ENCODE results near the gene BNC2.

BNC2 gene

GRCh38 chr9:16410601-16411280 is 459.7 kb downstream of the BNC2 start:
- H3K27ac ChIP-seq (ENCODE audit: low read length), result no peak overlapping the region
- no peak overlapping the region for H3K4me3 ChIP-seq (ENCODE audit: low read depth in 1 of 2, low read length in 2 of 2)
- H3K27me3 ChIP-seq (ENCODE audit: low read depth, low read length), result no peaks in the 10 kb centered on the region
- H3K36me3 ChIP-seq (ENCODE audit: control insufficient read depth in 1 of 2, insufficient read depth in 2 of 2, low read length in 2 of 2), result no peaks in the 10 kb centered on the region
- peaks cover 0 to 6% of the 10 kb centered on the region in 2 donors for H3K4me1 ChIP-seq (ENCODE audit: control insufficient read depth in 1 of 2, insufficient read depth in 2 of 2, low read length in 2 of 2)
- H3K9me3 ChIP-seq (ENCODE audit: control insufficient read depth in 1 of 2, low read length in 2 of 2), result no peaks in the 10 kb centered on the region

- H3K4me3 ChIP-seq (ENCODE audit: low read depth in 1 of 2, low read length in 2 of 2), result no peak overlapping the region
- no peaks in the 10 kb centered on the region for H3K4me1 ChIP-seq (ENCODE audit: control insufficient read depth in 1 of 2, insufficient read depth in 2 of 2, low read length in 2 of 2)
- no peaks in the 10 kb centered on the region for H3K36me3 ChIP-seq (ENCODE audit: control insufficient read depth in 1 of 2, insufficient read depth in 2 of 2, low read length in 2 of 2)
- no peak overlapping the region for H3K27ac ChIP-seq (ENCODE audit: low read length)
- H3K27me3 ChIP-seq (ENCODE audit: low read depth, low read length), result no peaks in the 10 kb centered on the region
- no peaks in the 10 kb centered on the region for H3K9me3 ChIP-seq (ENCODE audit: control insufficient read depth in 1 of 2, low read length in 2 of 2)
Observed at GRCh38 chr9:16407617-16408016, 462.9 kb downstream of the BNC2 start.

- H3K36me3 ChIP-seq (ENCODE audit: control insufficient read depth in 1 of 2, insufficient read depth in 2 of 2, low read length in 2 of 2), result no peaks in the 10 kb centered on the region
- no peak overlapping the region for H3K4me3 ChIP-seq (ENCODE audit: low read depth in 1 of 2, low read length in 2 of 2)
- H3K9me3 ChIP-seq (ENCODE audit: control insufficient read depth in 1 of 2, low read length in 2 of 2), result no peaks in the 10 kb centered on the region
- no peaks in the 10 kb centered on the region for H3K27me3 ChIP-seq (ENCODE audit: low read depth, low read length)
- H3K27ac ChIP-seq (ENCODE audit: low read length), result no peak overlapping the region
- H3K4me1 ChIP-seq (ENCODE audit: control insufficient read depth in 1 of 2, insufficient read depth in 2 of 2, low read length in 2 of 2), result no peaks in the 10 kb centered on the region
Observed at GRCh38 chr9:16406526-16407225, 463.8 kb downstream of the BNC2 start.

GRCh38 chr9:16405421-16405820 is 465.0 kb downstream of the BNC2 start:
- Histone ChIP-seq H3K27me3 (ENCODE audit: low read depth, low read length) (no peaks in the 10 kb centered on the region), H3K4me3 (ENCODE audit: low read depth in 1 of 2, low read length in 2 of 2) (no peak overlapping the region), H3K9me3 (ENCODE audit: control insufficient read depth in 1 of 2, low read length in 2 of 2) (no peaks in the 10 kb centered on the region), H3K36me3 (ENCODE audit: control insufficient read depth in 1 of 2, insufficient read depth in 2 of 2, low read length in 2 of 2) (no peaks in the 10 kb centered on the region), H3K27ac (ENCODE audit: low read length) (no peak overlapping the region), H3K4me1 (ENCODE audit: control insufficient read depth in 1 of 2, insufficient read depth in 2 of 2, low read length in 2 of 2) (no peaks in the 10 kb centered on the region)

- Histone ChIP-seq H3K4me1 (ENCODE audit: control insufficient read depth in 1 of 2, insufficient read depth in 2 of 2, low read length in 2 of 2) (peaks cover 0 to 5% of the 10 kb centered on the region in 2 donors), H3K9me3 (ENCODE audit: control insufficient read depth in 1 of 2, low read length in 2 of 2) (no peaks in the 10 kb centered on the region), H3K4me3 (ENCODE audit: low read depth in 1 of 2, low read length in 2 of 2) (no peak overlapping the region), H3K27me3 (ENCODE audit: low read depth, low read length) (no peaks in the 10 kb centered on the region), H3K27ac (ENCODE audit: low read length) (no peak overlapping the region), H3K36me3 (ENCODE audit: control insufficient read depth in 1 of 2, insufficient read depth in 2 of 2, low read length in 2 of 2) (no peaks in the 10 kb centered on the region)
Observed at GRCh38 chr9:16401701-16402100, 468.8 kb downstream of the BNC2 start.

- H3K27me3 ChIP-seq (ENCODE audit: low read depth, low read length), result no peaks in the 10 kb centered on the region
- H3K36me3 ChIP-seq (ENCODE audit: control insufficient read depth in 1 of 2, insufficient read depth in 2 of 2, low read length in 2 of 2), result no peaks in the 10 kb centered on the region
- H3K27ac ChIP-seq (ENCODE audit: low read length), result no peak overlapping the region
- H3K4me1 ChIP-seq (ENCODE audit: control insufficient read depth in 1 of 2, insufficient read depth in 2 of 2, low read length in 2 of 2), result peaks cover 0 to 5% of the 10 kb centered on the region in 2 donors
- no peaks in the 10 kb centered on the region for H3K9me3 ChIP-seq (ENCODE audit: control insufficient read depth in 1 of 2, low read length in 2 of 2)
- H3K4me3 ChIP-seq (ENCODE audit: low read depth in 1 of 2, low read length in 2 of 2), result no peak overlapping the region
Observed at GRCh38 chr9:16398691-16399090, 471.8 kb downstream of the BNC2 start.

GRCh38 chr9:16396389-16396788 is 474.1 kb downstream of the BNC2 start:
- H3K4me1 ChIP-seq (ENCODE audit: control insufficient read depth in 1 of 2, insufficient read depth in 2 of 2, low read length in 2 of 2), result peaks cover 0 to 5% of the 10 kb centered on the region in 2 donors
- no peaks in the 10 kb centered on the region for H3K27me3 ChIP-seq (ENCODE audit: low read depth, low read length)
- H3K9me3 ChIP-seq (ENCODE audit: control insufficient read depth in 1 of 2, low read length in 2 of 2), result no peaks in the 10 kb centered on the region
- no peak overlapping the region for H3K27ac ChIP-seq (ENCODE audit: low read length)
- no peaks in the 10 kb centered on the region for H3K36me3 ChIP-seq (ENCODE audit: control insufficient read depth in 1 of 2, insufficient read depth in 2 of 2, low read length in 2 of 2)
- no peak overlapping the region for H3K4me3 ChIP-seq (ENCODE audit: low read depth in 1 of 2, low read length in 2 of 2)

GRCh38 chr9:16391369-16391768 is 479.1 kb downstream of the BNC2 start:
- H3K36me3 ChIP-seq (ENCODE audit: control insufficient read depth in 1 of 2, insufficient read depth in 2 of 2, low read length in 2 of 2), result no peaks in the 10 kb centered on the region
- H3K27me3 ChIP-seq (ENCODE audit: low read depth, low read length), result no peaks in the 10 kb centered on the region

GRCh38 chr9:16387382-16387781 is 483.1 kb downstream of the BNC2 start:
- H3K9me3 ChIP-seq (ENCODE audit: control insufficient read depth in 1 of 2, low read length in 2 of 2), result no peaks in the 10 kb centered on the region

More at GRCh38 chr9:16391369-16391768, 479.1 kb downstream of the BNC2 start:
- H3K9me3 ChIP-seq (ENCODE audit: control insufficient read depth in 1 of 2, low read length in 2 of 2), result no peaks in the 10 kb centered on the region
- H3K4me1 ChIP-seq (ENCODE audit: control insufficient read depth in 1 of 2, insufficient read depth in 2 of 2, low read length in 2 of 2), result no peaks in the 10 kb centered on the region
- H3K4me3 ChIP-seq (ENCODE audit: low read depth in 1 of 2, low read length in 2 of 2), result no peak overlapping the region
- H3K27ac ChIP-seq (ENCODE audit: low read length), result no peak overlapping the region

GRCh38 chr9:16386827-16387077 is 483.7 kb downstream of the BNC2 start:
- Histone ChIP-seq H3K27me3 (ENCODE audit: low read depth, low read length) (no peaks in the 10 kb centered on the region), H3K36me3 (ENCODE audit: control insufficient read depth in 1 of 2, insufficient read depth in 2 of 2, low read length in 2 of 2) (no peaks in the 10 kb centered on the region), H3K27ac (ENCODE audit: low read length) (no peak overlapping the region), H3K9me3 (ENCODE audit: control insufficient read depth in 1 of 2, low read length in 2 of 2) (no peaks in the 10 kb centered on the region), H3K4me3 (ENCODE audit: low read depth in 1 of 2, low read length in 2 of 2) (no peak overlapping the region), H3K4me1 (ENCODE audit: control insufficient read depth in 1 of 2, insufficient read depth in 2 of 2, low read length in 2 of 2) (no peaks in the 10 kb centered on the region)

More at GRCh38 chr9:16387382-16387781, 483.1 kb downstream of the BNC2 start:
- Histone ChIP-seq H3K4me1 (ENCODE audit: control insufficient read depth in 1 of 2, insufficient read depth in 2 of 2, low read length in 2 of 2) (no peaks in the 10 kb centered on the region), H3K36me3 (ENCODE audit: control insufficient read depth in 1 of 2, insufficient read depth in 2 of 2, low read length in 2 of 2) (no peaks in the 10 kb centered on the region), H3K27ac (ENCODE audit: low read length) (no peak overlapping the region), H3K4me3 (ENCODE audit: low read depth in 1 of 2, low read length in 2 of 2) (no peak overlapping the region), H3K27me3 (ENCODE audit: low read depth, low read length) (no peaks in the 10 kb centered on the region)

- H3K4me3 ChIP-seq (ENCODE audit: low read depth in 1 of 2, low read length in 2 of 2), result no peak overlapping the region
Observed at GRCh38 chr9:16386007-16386826, 484.3 kb downstream of the BNC2 start.

More at GRCh38 chr9:16386007-16386826, 484.3 kb downstream of the BNC2 start:
- H3K27me3 ChIP-seq (ENCODE audit: low read depth, low read length), result no peaks in the 10 kb centered on the region
- H3K9me3 ChIP-seq (ENCODE audit: control insufficient read depth in 1 of 2, low read length in 2 of 2), result no peaks in the 10 kb centered on the region
- no peaks in the 10 kb centered on the region for H3K36me3 ChIP-seq (ENCODE audit: control insufficient read depth in 1 of 2, insufficient read depth in 2 of 2, low read length in 2 of 2)
- H3K27ac ChIP-seq (ENCODE audit: low read length), result no peak overlapping the region
- no peaks in the 10 kb centered on the region for H3K4me1 ChIP-seq (ENCODE audit: control insufficient read depth in 1 of 2, insufficient read depth in 2 of 2, low read length in 2 of 2)
